Mesendoderm (in vitro differentiated cells): ENCODE results near the gene TNFRSF12A.
"Not testable (repeated sequence)": the region's sequence is repeated elsewhere in the genome, so short reads cannot be mapped to it uniquely, and the experiment has no call there.

Source experiments
- DNase-seq: peaks from one replicate; pipeline ENCODE4 v3.0.0; 2013
- H2AK5ac ChIP-seq: 2 replicates; pipeline ENCODE4 v1.6.1; 2013; ENCODE audit warnings: low read length, inconsistent platforms
- H2BK120ac ChIP-seq: 2 replicates; pipeline ENCODE4 v1.6.1; 2013; ENCODE audit warnings: low read depth, mild to moderate bottlenecking, low read length, moderate library complexity, mixed read lengths
- H2BK15ac ChIP-seq: replicated peaks from 2 replicates; pipeline ENCODE4 v1.6.1; 2013; ENCODE audit warnings: low read depth, mild to moderate bottlenecking, moderate library complexity
- H2BK5ac ChIP-seq: 2 replicates; pipeline ENCODE4 v1.6.1; 2013; ENCODE audit warnings: low read length, inconsistent platforms
- H3K18ac ChIP-seq: 2 replicates; pipeline ENCODE4 v1.6.1; 2013; ENCODE audit warnings: mild to moderate bottlenecking, low read length, mixed read lengths
- H3K23ac ChIP-seq: one replicate; pipeline ENCODE4 v1.6.1; 2013; ENCODE audit warnings: low read length
- H3K27ac ChIP-seq: 2 replicates; pipeline ENCODE4 v1.5.1; 2013; ENCODE audit warnings: low read depth, mild to moderate bottlenecking, inconsistent platforms, low read length, moderate library complexity
- H3K27me3 ChIP-seq: 2 replicates; pipeline ENCODE4 v1.6.1; 2013; ENCODE audit warnings: low read length, control low read depth, mild to moderate bottlenecking, inconsistent platforms; ENCODE audit not compliant: insufficient read depth, poor library complexity
- H3K36me3 ChIP-seq: 2 replicates; pipeline ENCODE4 v1.6.1; 2013; ENCODE audit warnings: low read length, inconsistent platforms; ENCODE audit not compliant: control insufficient read depth, insufficient read depth
- H3K4ac ChIP-seq: one replicate; pipeline ENCODE4 v1.6.1; 2013; ENCODE audit warnings: low read depth, mild to moderate bottlenecking, low read length, moderate library complexity
- H3K4me1 ChIP-seq: 2 replicates; pipeline ENCODE4 v1.6.1; 2013; ENCODE audit warnings: low read depth, low read length, inconsistent platforms; ENCODE audit not compliant: control insufficient read depth
- H3K4me2 ChIP-seq: 2 replicates; pipeline ENCODE4 v1.6.1; 2013; ENCODE audit warnings: low read length
- H3K4me3 ChIP-seq: 2 replicates; pipeline ENCODE4 v1.5.1; 2013; ENCODE audit warnings: mild to moderate bottlenecking, low read length
- H3K56ac ChIP-seq: one replicate; pipeline ENCODE4 v1.6.1; 2013; ENCODE audit warnings: low read length
- H3K79me1 ChIP-seq: 2 replicates; pipeline ENCODE4 v1.6.1; 2013; ENCODE audit warnings: low read length, inconsistent platforms
- H3K79me2 ChIP-seq: 2 replicates; pipeline ENCODE4 v1.6.1; 2013; ENCODE audit warnings: mild to moderate bottlenecking, low read length; ENCODE audit not compliant: control insufficient read depth, insufficient read depth
- H3K9ac ChIP-seq: 2 replicates; pipeline ENCODE4 v1.6.1; 2013; ENCODE audit warnings: low read length, inconsistent platforms
- H4K5ac ChIP-seq: one replicate; pipeline ENCODE4 v1.6.1; 2013; ENCODE audit warnings: low read length
- H4K8ac ChIP-seq: one replicate; pipeline ENCODE4 v1.6.1; 2013; ENCODE audit warnings: low read depth, mild to moderate bottlenecking, control low read depth, low read length, moderate library complexity
- WGBS: extraction: QIAGEN DNeasy Blood & Tissue Kit; methylation state at CpG from one replicate; pipeline ENCODE4 v1.1.7; 2013; ENCODE audit warnings: low lambda C conversion rate, missing lambda C conversion rate; ENCODE audit not compliant: insufficient coverage; ENCODE audit errors: extremely low coverage; 5-methylcytosine and 5-hydroxymethylcytosine counted together

The TNFRSF12A gene

DNA sequence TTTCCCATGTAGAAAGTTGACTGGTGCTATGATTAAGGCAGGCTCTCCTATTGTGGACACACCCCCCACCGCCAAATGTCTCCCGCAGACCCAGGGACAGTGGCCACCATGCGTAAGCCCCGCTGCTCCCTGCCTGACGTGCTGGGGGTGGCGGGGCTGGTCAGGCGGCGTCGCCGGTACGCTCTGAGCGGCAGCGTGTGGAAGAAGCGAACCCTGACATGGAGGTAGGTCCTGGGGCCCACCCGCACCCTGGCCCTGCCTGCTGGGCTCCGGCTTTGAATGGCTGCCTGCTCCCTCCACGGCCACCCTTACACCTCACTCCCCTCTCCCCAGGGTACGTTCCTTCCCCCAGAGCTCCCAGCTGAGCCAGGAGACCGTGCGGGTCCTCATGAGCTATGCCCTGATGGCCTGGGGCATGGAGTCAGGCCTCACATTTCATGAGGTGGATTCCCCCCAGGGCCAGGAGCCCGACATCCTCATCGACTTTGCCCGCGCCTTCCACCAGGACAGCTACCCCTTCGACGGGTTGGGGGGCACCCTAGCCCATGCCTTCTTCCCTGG is 29.8 kb downstream of the TNFRSF12A start:
- no peak overlapping the region for H2BK5ac ChIP-seq
- H3K56ac ChIP-seq: no peak overlapping the region
- H2BK120ac ChIP-seq: no peak overlapping the region
- H3K18ac ChIP-seq: no peak overlapping the region
- no CpG with 5 or more reads among the region's 26 CpGs for WGBS
- H3K4me3 ChIP-seq: no peak overlapping the region
- no peak overlapping the region for H4K5ac ChIP-seq
- H3K4me2 ChIP-seq: no peak overlapping the region
- no peaks in the 10 kb centered on the region for H3K36me3 ChIP-seq
- H3K4ac ChIP-seq: no peak overlapping the region
- DNase-seq: no peak
- no peaks in the 10 kb centered on the region for H3K79me1 ChIP-seq
- H3K79me2 ChIP-seq: no peaks in the 10 kb centered on the region
- H3K9ac ChIP-seq: no peak overlapping the region
- H3K4me1 ChIP-seq: no peaks in the 10 kb centered on the region
- H4K8ac ChIP-seq: no peak overlapping the region
- H3K27ac ChIP-seq: no peak overlapping the region
- no peak overlapping the region for H3K23ac ChIP-seq
- peaks cover 4% of the 10 kb centered on the region for H3K27me3 ChIP-seq
- H2BK15ac ChIP-seq: no peak overlapping the region
- no peak overlapping the region for H2AK5ac ChIP-seq

DNA sequence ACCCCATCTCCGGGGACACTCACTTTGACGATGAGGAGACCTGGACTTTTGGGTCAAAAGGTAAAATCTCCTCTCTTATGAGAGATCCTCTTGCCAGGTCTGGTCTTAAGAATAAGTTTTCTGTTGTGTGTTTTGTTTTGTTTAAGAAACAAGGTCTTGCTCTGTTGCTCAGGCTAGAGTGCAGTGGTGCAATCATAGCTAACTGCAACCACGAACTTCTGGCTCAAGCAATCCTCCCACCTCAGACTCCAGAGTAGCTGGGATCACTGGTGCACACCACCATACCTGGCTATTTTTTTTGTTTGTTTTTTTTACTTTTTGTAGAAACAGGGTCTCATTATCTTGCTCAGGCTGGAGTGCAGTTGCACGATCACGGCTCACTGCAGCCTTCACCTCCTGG is 30.3 kb downstream of the TNFRSF12A start:
- H3K4me3 ChIP-seq: no peak overlapping the region
- H3K4ac ChIP-seq: no peak overlapping the region
- H4K8ac ChIP-seq: no peak overlapping the region
- DNase-seq: no peak
- H2BK15ac ChIP-seq: no peak overlapping the region
- H3K27ac ChIP-seq: no peak overlapping the region
- no peak overlapping the region for H3K9ac ChIP-seq
- no peaks in the 10 kb centered on the region for H3K79me2 ChIP-seq
- peaks cover 4% of the 10 kb centered on the region for H3K27me3 ChIP-seq
- no peak overlapping the region for H3K56ac ChIP-seq
- H3K18ac ChIP-seq: no peak overlapping the region
- H3K36me3 ChIP-seq: no peaks in the 10 kb centered on the region
- WGBS: no CpG with 5 or more reads among the region's 5 CpGs
- no peak overlapping the region for H3K4me2 ChIP-seq
- no peak overlapping the region for H2BK120ac ChIP-seq
- H2BK5ac ChIP-seq: no peak overlapping the region
- H4K5ac ChIP-seq: no peak overlapping the region
- no peaks in the 10 kb centered on the region for H3K79me1 ChIP-seq
- H3K4me1 ChIP-seq: no peaks in the 10 kb centered on the region
- no peak overlapping the region for H3K23ac ChIP-seq
- H2AK5ac ChIP-seq: no peak overlapping the region

DNA sequence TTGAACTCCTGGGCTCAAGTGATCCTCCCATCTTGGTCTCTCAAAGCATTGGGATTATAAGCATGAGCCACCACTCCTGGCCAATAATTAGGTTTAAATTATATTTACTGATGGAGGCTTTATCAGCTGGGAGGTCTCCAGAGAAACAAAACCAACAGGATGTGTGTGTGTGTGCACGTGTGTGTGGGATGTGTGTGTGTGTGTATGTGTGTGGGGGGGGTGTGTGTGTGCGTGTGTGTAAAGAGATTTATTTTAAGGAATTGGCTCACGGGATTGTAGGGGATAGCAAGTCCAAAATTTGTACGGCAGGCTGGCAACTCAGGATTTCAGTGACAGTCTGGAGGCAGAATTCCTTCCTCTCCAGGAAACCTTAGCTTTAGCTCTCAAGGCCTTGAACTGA is 30.8 kb downstream of the TNFRSF12A start:
- Histone ChIP-seq H3K27me3 (peaks cover 4% of the 10 kb centered on the region), H2BK120ac (no peak overlapping the region)
- 100% methylated on average over 2 of the region's 4 CpGs for WGBS

DNA sequence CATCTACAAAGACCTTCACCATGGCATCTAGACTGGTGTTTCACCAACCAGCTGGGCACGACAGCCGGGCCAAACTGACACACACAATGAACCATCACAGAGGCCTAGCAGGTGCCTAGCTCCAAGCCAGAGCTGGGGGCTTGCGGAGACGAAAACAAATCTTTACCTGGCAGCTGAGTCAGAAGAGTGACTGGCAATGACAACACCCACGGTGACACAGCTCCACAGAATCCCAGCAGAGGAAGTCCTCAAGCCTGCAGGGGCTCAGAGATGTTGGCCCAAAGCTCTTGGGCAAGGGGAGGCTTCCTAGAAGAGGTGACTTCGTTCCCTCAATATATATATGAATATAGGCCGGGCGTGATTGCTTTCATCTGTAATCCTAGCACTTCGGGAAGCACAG is 31.3 kb downstream of the TNFRSF12A start:
- no peaks in the 10 kb centered on the region for H3K36me3 ChIP-seq
- no peak overlapping the region for H2AK5ac ChIP-seq
- H4K8ac ChIP-seq: no peak overlapping the region
- H2BK15ac ChIP-seq: no peak overlapping the region
- no peak overlapping the region for H3K4me2 ChIP-seq
- H2BK5ac ChIP-seq: no peak overlapping the region
- H3K79me2 ChIP-seq: no peaks in the 10 kb centered on the region
- H3K18ac ChIP-seq: no peak overlapping the region
- H3K4me3 ChIP-seq: no peak overlapping the region
- no peak overlapping the region for H3K9ac ChIP-seq
- no peak overlapping the region for H4K5ac ChIP-seq
- no peaks in the 10 kb centered on the region for H3K79me1 ChIP-seq
- H3K4ac ChIP-seq: no peak overlapping the region
- no peak overlapping the region for H3K56ac ChIP-seq
- no peak overlapping the region for H3K27ac ChIP-seq
- no CpG with 5 or more reads among the region's 9 CpGs for WGBS
- H3K23ac ChIP-seq: no peak overlapping the region
- no peak overlapping the region for H2BK120ac ChIP-seq
- peaks cover 4% of the 10 kb centered on the region for H3K27me3 ChIP-seq
- no peaks in the 10 kb centered on the region for H3K4me1 ChIP-seq
- DNase-seq: no peak

More for the DNA sequence above, 30.8 kb downstream of the TNFRSF12A start:
- Histone ChIP-seq H3K4me1 (no peaks in the 10 kb centered on the region), H3K9ac (no peak overlapping the region), H3K18ac (no peak overlapping the region), H3K4ac (no peak overlapping the region), H2AK5ac (no peak overlapping the region), H3K4me3 (no peak overlapping the region), H3K4me2 (no peak overlapping the region), H2BK15ac (no peak overlapping the region), H4K5ac (no peak overlapping the region), H3K23ac (no peak overlapping the region), H4K8ac (no peak overlapping the region), H3K56ac (no peak overlapping the region), H2BK5ac (no peak overlapping the region), H3K79me1 (no peaks in the 10 kb centered on the region), H3K79me2 (no peaks in the 10 kb centered on the region), H3K36me3 (no peaks in the 10 kb centered on the region), H3K27ac (no peak overlapping the region)
- DNase-seq: no peak

DNA sequence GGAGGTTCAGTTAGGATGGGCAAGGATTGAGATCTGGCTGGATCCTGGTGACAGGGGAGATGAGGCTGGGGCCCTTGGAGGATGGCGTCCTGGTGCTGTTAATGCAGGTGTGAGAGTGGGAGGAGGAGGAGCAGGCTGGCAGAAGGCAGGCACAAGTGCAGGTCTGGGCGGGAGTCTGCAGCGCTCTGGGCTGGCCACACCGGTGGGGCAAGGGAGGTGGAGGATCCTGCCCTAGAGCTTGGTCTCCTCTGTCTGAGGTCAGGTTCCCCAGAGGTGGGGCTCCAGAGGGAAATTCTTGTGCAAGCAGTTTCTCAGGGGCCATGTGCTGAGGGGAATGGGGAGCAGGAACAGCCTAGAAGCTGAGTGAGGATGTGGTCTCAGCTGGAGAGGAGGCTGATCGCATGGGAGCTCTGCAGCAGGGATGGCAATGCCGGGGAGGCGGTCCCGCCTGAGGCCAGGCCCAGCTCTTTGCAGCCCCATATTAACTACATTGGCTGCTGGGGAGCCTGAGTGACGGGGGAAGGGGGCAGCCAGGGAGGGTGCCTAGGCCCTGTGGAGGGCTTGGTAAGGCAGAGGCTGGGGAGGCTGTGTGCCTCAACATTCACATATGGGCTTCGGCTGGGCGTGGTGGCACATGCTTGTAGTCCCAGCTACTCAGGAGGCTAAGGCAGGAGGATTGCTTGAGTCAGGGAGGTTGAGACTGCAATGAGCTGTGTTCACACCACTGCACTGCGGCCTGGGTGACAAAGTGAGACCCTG is 32.6 kb downstream of the TNFRSF12A start:
- not testable (repeated sequence) for H2BK120ac ChIP-seq, H2BK5ac ChIP-seq, H3K9ac ChIP-seq, H3K36me3 ChIP-seq, H4K5ac ChIP-seq, H2AK5ac ChIP-seq, H3K79me1 ChIP-seq, H3K18ac ChIP-seq, H3K4me2 ChIP-seq, H3K27me3 ChIP-seq, H3K79me2 ChIP-seq, H2BK15ac ChIP-seq, H3K4ac ChIP-seq, H3K4me3 ChIP-seq, H4K8ac ChIP-seq, DNase-seq, H3K23ac ChIP-seq, H3K56ac ChIP-seq, H3K27ac ChIP-seq, H3K4me1 ChIP-seq
- WGBS: no CpG with 5 or more reads among the region's 12 CpGs

DNA sequence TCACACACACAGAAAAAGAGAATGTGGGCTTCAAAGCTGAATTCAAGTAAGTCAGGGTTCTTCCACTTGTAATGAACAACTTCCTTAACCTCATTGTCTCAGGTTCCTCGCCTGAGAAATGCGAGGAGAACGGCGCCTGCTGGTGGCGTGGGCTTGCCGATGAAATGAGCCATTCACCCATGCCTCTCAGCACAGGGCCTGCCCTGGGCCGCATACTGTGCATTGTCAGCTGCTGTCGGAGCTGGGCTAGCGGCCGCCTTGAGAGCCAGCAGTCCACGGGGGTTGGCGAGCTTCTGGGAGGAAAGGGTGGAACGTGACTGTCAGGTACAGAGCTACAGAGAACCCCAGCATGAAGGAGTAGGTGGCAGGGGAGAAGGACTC is 33.2 kb downstream of the TNFRSF12A start:
- H3K4ac ChIP-seq, H3K79me1 ChIP-seq, H3K18ac ChIP-seq, H3K36me3 ChIP-seq, H3K27me3 ChIP-seq, H2BK120ac ChIP-seq, H3K4me1 ChIP-seq, H2AK5ac ChIP-seq, H4K8ac ChIP-seq, H3K79me2 ChIP-seq, H2BK15ac ChIP-seq, H3K9ac ChIP-seq, H3K56ac ChIP-seq, H2BK5ac ChIP-seq, DNase-seq, H3K27ac ChIP-seq, H3K4me2 ChIP-seq, H3K23ac ChIP-seq, H4K5ac ChIP-seq, H3K4me3 ChIP-seq: not testable (repeated sequence)
- no CpG with 5 or more reads among the region's 13 CpGs for WGBS
